22Rv1 (cell line): ENCODE results near the gene TMC2.

Experiments
- CTCF ChIP-seq: fragments of 450-650 bp; IDR thresholded peaks from 2 replicates; pipeline ENCODE4 v1.5.1; 2017; ENCODE audit warnings: mild to moderate bottlenecking
- ZFX ChIP-seq: fragments of 450-650 bp; IDR thresholded peaks from 2 replicates; pipeline ENCODE4 v1.6.1; 2017; ENCODE audit warnings: antibody characterized with exemption, borderline replicate concordance

GRCh38 chr20:2602046-2602735, 65.8 kb downstream of the TMC2 start:
- TF ChIP-seq CTCF (no peak), ZFX (no peak)
